Measurements from ENCODE around the gene NUP133. TPM values are rescaled to one million over a fixed set of nuclear protein-coding genes. Genes with fewer than 3 reads are reported as not detected.

The NUP133 gene
- total RNA-seq, 4 donors from 2014 or later = 18.4 to 30.8 (median 23.7) TPM

DNA sequence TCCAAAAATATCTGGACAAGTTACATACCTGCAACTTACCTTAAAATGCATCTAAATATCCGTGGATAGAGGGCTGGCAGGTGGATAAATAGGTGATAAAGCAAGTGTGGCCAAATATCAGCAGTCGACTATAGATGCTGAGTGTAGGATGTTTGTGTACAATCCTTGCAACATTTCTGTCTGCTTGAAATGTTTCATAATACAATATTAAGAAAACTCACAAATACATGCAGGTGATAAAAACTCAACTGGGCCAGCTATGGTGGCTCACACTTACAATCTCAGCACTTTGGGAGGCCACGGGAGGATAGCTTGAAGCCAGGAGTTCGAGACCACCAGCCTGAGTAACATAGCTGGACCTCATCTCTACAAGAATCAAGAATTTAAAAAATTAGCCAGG lies 115.2 kb downstream of the NUP133 start:
- no peaks in the 10 kb centered on the region for H3K36me3 ChIP-seq
- no peaks in the 10 kb centered on the region for H3K4me1 ChIP-seq
- H3K27me3 ChIP-seq = no peaks in the 10 kb centered on the region
- ATAC-seq (no peak), DNase-seq (no peak)
- in situ Hi-C loops (cut with MboI; ENCODE audit: low sequenced_read_pairs in 4 of 4) = no loop called here
- TF ChIP-seq POLR2A (IDR thresholded peaks at IDR 0.05) (no peak), CTCF (IDR thresholded peaks at IDR 0.05 in 4 of 5, conservative IDR thresholded peaks at IDR 0.05 in 1 of 5) (no peak)
- no peaks in the 10 kb centered on the region for H3K9me3 ChIP-seq
- no peak overlapping the region for H3K27ac ChIP-seq
- no peak overlapping the region for H3K4me3 ChIP-seq
- intact Hi-C loops (cut with DNase I; ENCODE audit: low total_unique reads) = no loop called here

Other genes starting within 250 kb of the NUP133 start
- 10 to 100 TPM; 21.1 to 48.1 (median 29.2) TPM for gene RAB4A, start 237.2 kb downstream of the NUP133 start, total RNA-seq
- gene CCSAP, start 165.3 kb downstream of the NUP133 start, total RNA-seq = 1 to 10 TPM in 1 of 4 donors, under 1 TPM in 3; 0.44 to 1.1 (median 0.81) TPM
- gene ACTA1, start 74.2 kb downstream of the NUP133 start, total RNA-seq = over 10,000 TPM in 3 of 4 donors, 1,000 to 10,000 TPM in 1; 2,912 to 35,934 (median 16,282) TPM
- gene ABCB10, start 50.4 kb upstream of the NUP133 start, total RNA-seq = 10 to 100 TPM; 14.5 to 29.9 (median 19.3) TPM
- 10 to 100 TPM; 14.5 to 37.4 (median 24.3) TPM for gene TAF5L, start 117.8 kb upstream of the NUP133 start, total RNA-seq
- 10 to 100 TPM in 3 of 4 donors, 1 to 10 TPM in 1; 9.9 to 20.6 (median 13.4) TPM for gene URB2, start 117.9 kb upstream of the NUP133 start, total RNA-seq

Data from gastrocnemius medialis (tissue), 4 donors.